Suppressor macrophage treated with lipopolysaccharide for 4 hours (primary cell): ENCODE measurements around the gene NDUFA6.
"Not testable (repeated sequence)": the region's sequence is repeated elsewhere in the genome, so short reads cannot be mapped to it uniquely, and the experiment has no call there.

Source experiments
- DNase-seq: peaks from one replicate; pipeline ENCODE4 v3.0.0-alpha.2; 2020

The NDUFA6 gene

GRCh38 chr22:42090596-42091454 lies at the start of gene NDUFA6:
Gene NDUFA6 (minus strand): TSS chr22:42090772. CDS start chr22:42090744, 28 bp downstream.
- peak; percentile 100 for DNase-seq

GRCh38 chr22:42140153-42140552 lies 49.6 kb upstream of the NDUFA6 start:
- not testable (repeated sequence) for DNase-seq

GRCh38 chr22:42139508-42139907 lies 48.9 kb upstream of the NDUFA6 start:
- DNase-seq, result not testable (repeated sequence)

GRCh38 chr22:42138972-42139371 lies 48.4 kb upstream of the NDUFA6 start:
- no peak for DNase-seq

- DNase-seq, result no peak
These were observed 47.7 kb upstream of the NDUFA6 start for GRCh38 chr22:42138122-42138770.

GRCh38 chr22:42135688-42136087 lies 45.1 kb upstream of the NDUFA6 start:
- DNase-seq, result not testable (repeated sequence)

- DNase-seq, result no peak
These were observed 43.8 kb upstream of the NDUFA6 start for GRCh38 chr22:42134100-42135020.

GRCh38 chr22:42132457-42132856 lies 41.9 kb upstream of the NDUFA6 start:
- DNase-seq, result no peak

GRCh38 chr22:42131562-42131961 lies 41.0 kb upstream of the NDUFA6 start:
- no peak for DNase-seq

GRCh38 chr22:42130639-42131431 lies 40.3 kb upstream of the NDUFA6 start, which contains the start of gene CYP2D6:
Gene CYP2D6 (minus strand): TSS chr22:42130810. CDS start chr22:42130791, 19 bp downstream.
- DNase-seq, result not testable (repeated sequence)

GRCh38 chr22:42130182-42130581 lies 39.6 kb upstream of the NDUFA6 start:
- not testable (repeated sequence) for DNase-seq

- not testable (repeated sequence) for DNase-seq
These were observed 38.5 kb upstream of the NDUFA6 start for GRCh38 chr22:42128776-42129694.

- not testable (repeated sequence) for DNase-seq
These were observed 37.4 kb upstream of the NDUFA6 start for GRCh38 chr22:42128007-42128406.

GRCh38 chr22:42127606-42128005 lies 37.0 kb upstream of the NDUFA6 start:
- no peak for DNase-seq

GRCh38 chr22:42123529-42123928 lies 33.0 kb upstream of the NDUFA6 start:
- not testable (repeated sequence) for DNase-seq

- DNase-seq, result not testable (repeated sequence)
These were observed 29.9 kb upstream of the NDUFA6 start for GRCh38 chr22:42120231-42121021.

GRCh38 chr22:42116848-42117424 lies 26.4 kb upstream of the NDUFA6 start:
- no peak for DNase-seq

- DNase-seq, result not testable (repeated sequence)
These were observed 24.9 kb upstream of the NDUFA6 start for GRCh38 chr22:42115420-42115830.

- DNase-seq, result no peak
These were observed 24.1 kb upstream of the NDUFA6 start for GRCh38 chr22:42114721-42115120.
